Fibroblast of skin of scalp (primary cell): Measurements from ENCODE around the gene DPP9.
A peak's percentile ranks its signal among the peaks of the same experiment; 100 is the strongest.
"Not testable (repeated sequence)": the region's sequence is repeated elsewhere in the genome, so short reads cannot be mapped to it uniquely, and the experiment has no call there.

Source experiments
- DNase-seq: peaks from one replicate; pipeline ENCODE4 v3.0.0-alpha.2; 2013

The DPP9 gene

GRCh38 chr19:4684312-4685095, 39.1 kb downstream of the DPP9 start:
- no peak for DNase-seq

GRCh38 chr19:4682417-4683200, 41.0 kb downstream of the DPP9 start:
- no peak for DNase-seq

- DNase-seq: not testable (repeated sequence)
Observed at GRCh38 chr19:4680021-4680420, 43.6 kb downstream of the DPP9 start.

- DNase-seq: peak; percentile 18
Observed at GRCh38 chr19:4678881-4679790, 44.5 kb downstream of the DPP9 start.

GRCh38 chr19:4676955-4677731, 46.5 kb downstream of the DPP9 start:
- peak; percentile 37 for DNase-seq

GRCh38 chr19:4675346-4675745, 48.3 kb downstream of the DPP9 start:
- no peak for DNase-seq

GRCh38 chr19:4673726-4674125, 49.9 kb downstream of the DPP9 start:
- no peak for DNase-seq

GRCh38 chr19:4673216-4673615, 50.4 kb downstream of the DPP9 start:
- DNase-seq: no peak

GRCh38 chr19:4671185-4671851, 52.3 kb downstream of the DPP9 start:
- no peak for DNase-seq

GRCh38 chr19:4669723-4670480, 53.7 kb downstream of the DPP9 start, which contains the start of gene MYDGF:
Gene MYDGF, minus strand, starts transcription at chr19:4670342. Its CDS starts 8 bp downstream, at chr19:4670334.
- peak; percentile 93 for DNase-seq

- DNase-seq: no peak
Observed at GRCh38 chr19:4664642-4665041, 59.0 kb downstream of the DPP9 start.

- DNase-seq: no peak
Observed at GRCh38 chr19:4662812-4663211, 60.8 kb downstream of the DPP9 start.

GRCh38 chr19:4662020-4662695, 61.5 kb downstream of the DPP9 start:
- no peak for DNase-seq

GRCh38 chr19:4660993-4661392, 62.6 kb downstream of the DPP9 start:
- DNase-seq: no peak

GRCh38 chr19:4660181-4660791, 63.4 kb downstream of the DPP9 start:
- no peak for DNase-seq

- DNase-seq: no peak
Observed at GRCh38 chr19:4657835-4658234, 65.8 kb downstream of the DPP9 start.

GRCh38 chr19:4657262-4657661, 66.4 kb downstream of the DPP9 start:
- DNase-seq: no peak

GRCh38 chr19:4656102-4656501, 67.5 kb downstream of the DPP9 start:
- no peak for DNase-seq
